A673 (cell line): ENCODE data around the gene SSC5D.

ENCODE experiments used
- EZH2 ChIP-seq: fragments of 200-600 bp; sonication (generic); IDR thresholded peaks from 2 replicates; pipeline ENCODE4 v1.6.1; 2017; ENCODE audit warnings: borderline replicate concordance, low read depth, mild to moderate bottlenecking, mixed read lengths, antibody characterized with exemption, low read length; ENCODE audit not compliant: poor library complexity, severe bottlenecking
- TF ChIP-seq, protein P1 (sequence below): fragments of 300-800, 200-600 bp; sonication (generic); conservative IDR thresholded peaks from 2 replicates; pipeline ENCODE4 v1.5.1; 2017; ENCODE audit warnings: low read depth, mild to moderate bottlenecking, antibody characterized with exemption, low read length, moderate library complexity, mixed read lengths

DNA sequence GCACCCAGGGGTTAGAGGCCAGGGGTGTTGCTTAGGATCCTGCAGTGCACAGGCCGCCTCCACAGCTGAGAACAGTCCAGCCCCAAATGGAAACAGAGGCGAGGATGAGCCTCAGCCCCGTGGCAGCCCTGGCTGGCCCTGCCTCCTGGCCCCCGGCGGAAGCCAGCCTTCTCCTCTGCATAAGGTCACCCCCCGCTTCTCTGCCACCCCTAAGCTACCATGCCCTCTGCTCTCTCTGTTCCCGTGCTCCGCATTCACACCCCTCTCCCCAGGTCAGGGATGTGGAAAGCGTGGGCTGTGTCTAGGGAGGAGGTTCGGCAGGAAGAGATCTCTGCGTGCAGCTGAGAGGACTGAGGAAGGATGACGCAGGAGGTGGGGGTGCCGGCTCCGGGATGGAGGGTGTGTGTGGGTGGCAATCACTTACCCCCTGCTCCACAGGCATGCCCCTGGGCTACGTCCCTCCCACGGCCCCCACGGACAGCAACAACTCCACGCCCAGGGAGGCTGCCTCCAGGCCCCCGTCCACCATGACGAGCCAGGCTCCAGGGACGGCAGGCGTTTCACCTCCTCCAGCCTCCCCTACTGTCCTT is 6.0 kb downstream of the SSC5D start:
- TF ChIP-seq, protein P1, sequence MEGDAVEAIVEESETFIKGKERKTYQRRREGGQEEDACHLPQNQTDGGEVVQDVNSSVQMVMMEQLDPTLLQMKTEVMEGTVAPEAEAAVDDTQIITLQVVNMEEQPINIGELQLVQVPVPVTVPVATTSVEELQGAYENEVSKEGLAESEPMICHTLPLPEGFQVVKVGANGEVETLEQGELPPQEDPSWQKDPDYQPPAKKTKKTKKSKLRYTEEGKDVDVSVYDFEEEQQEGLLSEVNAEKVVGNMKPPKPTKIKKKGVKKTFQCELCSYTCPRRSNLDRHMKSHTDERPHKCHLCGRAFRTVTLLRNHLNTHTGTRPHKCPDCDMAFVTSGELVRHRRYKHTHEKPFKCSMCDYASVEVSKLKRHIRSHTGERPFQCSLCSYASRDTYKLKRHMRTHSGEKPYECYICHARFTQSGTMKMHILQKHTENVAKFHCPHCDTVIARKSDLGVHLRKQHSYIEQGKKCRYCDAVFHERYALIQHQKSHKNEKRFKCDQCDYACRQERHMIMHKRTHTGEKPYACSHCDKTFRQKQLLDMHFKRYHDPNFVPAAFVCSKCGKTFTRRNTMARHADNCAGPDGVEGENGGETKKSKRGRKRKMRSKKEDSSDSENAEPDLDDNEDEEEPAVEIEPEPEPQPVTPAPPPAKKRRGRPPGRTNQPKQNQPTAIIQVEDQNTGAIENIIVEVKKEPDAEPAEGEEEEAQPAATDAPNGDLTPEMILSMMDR, result no peak
- TF ChIP-seq EZH2, result no peak
